Lung (tissue), 12 donors: ENCODE data around the gene LMNTD2. TPM values are rescaled to one million over a fixed set of nuclear protein-coding genes. Genes with fewer than 3 reads are reported as not detected.

Experiments used
- ATAC-seq: fragments of 200-7000 bp; cut with Tn5 transposase; one replicate; pipeline ENCODE4 v1.9.1; 2020; ENCODE audit warnings: moderate number of reproducible peaks; ENCODE audit not compliant: insufficient read depth, low FRiP score
- DNase-seq, 3 donors: peaks; one replicate each; pipeline ENCODE4 v3.0.0-alpha.2; 2013 to 2017
- H3K27ac ChIP-seq, 2 donors: one replicate each; pipeline ENCODE4 v1.5.1; 2013; ENCODE audit warnings: mild to moderate bottlenecking in 2 of 2, moderate library complexity in 2 of 2, control low read depth in 1 of 2, inconsistent platforms in 1 of 2, low read depth in 1 of 2, low read length in 1 of 2
- H3K27me3 ChIP-seq, 3 donors: one replicate each; pipeline ENCODE4 v1.5.1; 2013; ENCODE audit warnings: low read length in 2 of 3; ENCODE audit not compliant: control insufficient read depth in 3 of 3, insufficient read depth in 3 of 3
- H3K36me3 ChIP-seq, 4 donors: one replicate each; pipeline ENCODE4 v1.5.1; 2013; ENCODE audit warnings: low read length in 4 of 4, mild to moderate bottlenecking in 1 of 4, moderate library complexity in 1 of 4; ENCODE audit not compliant: control insufficient read depth in 4 of 4, insufficient read depth in 4 of 4
- H3K4me1 ChIP-seq, 5 donors: one replicate each; pipeline ENCODE4 v1.5.1; 2013; ENCODE audit warnings: low read length in 5 of 5, mild to moderate bottlenecking in 2 of 5, moderate library complexity in 1 of 5; ENCODE audit not compliant: control insufficient read depth in 5 of 5, insufficient read depth in 5 of 5
- H3K4me3 ChIP-seq: one replicate; pipeline ENCODE4 v1.5.1; 2013; ENCODE audit warnings: mild to moderate bottlenecking, control low read depth, moderate library complexity
- H3K9ac ChIP-seq, 2 donors: one replicate each; pipeline ENCODE4 v1.5.1; 2013; ENCODE audit warnings: low read length in 2 of 2, control low read depth in 1 of 2; ENCODE audit not compliant: insufficient read depth in 1 of 2
- H3K9me3 ChIP-seq, 4 donors: one replicate each; pipeline ENCODE4 v1.5.1; 2013; ENCODE audit warnings: low read length in 3 of 4, mild to moderate bottlenecking in 1 of 4, moderate library complexity in 1 of 4; ENCODE audit not compliant: control insufficient read depth in 4 of 4, insufficient read depth in 3 of 4
- WGBS, 2 donors: extraction: QIAGEN DNeasy Blood & Tissue Kit; methylation state at CpG; one replicate each; pipeline ENCODE4 v1.1.7; 2013; 5-methylcytosine and 5-hydroxymethylcytosine counted together
- polyA plus RNA-seq, 2 donors: library from polyadenylated mRNA; stranded (reverse); fragments of 200-250 nt; gene quantifications; one replicate each; pipeline ENCODE4 v1.2.1, GENCODE V29; 2013
- total RNA-seq, 2 donors: library from RNA; depleted of rRNA in 1 of 2; stranded (reverse); fragments of >200 nt in 1 of 2; gene quantifications; one replicate each; pipeline ENCODE4 v1.2.1, GENCODE V29; 2014 to 2021
- TF ChIP-seq, protein P1 (sequence below): IDR thresholded peaks from 2 replicates; pipeline ENCODE4 v1.5.1; 2012; ENCODE audit warnings: mild to moderate bottlenecking; ENCODE audit errors: control extremely low read depth, extremely low read depth
- donor health status: control.
- donor health status: control.
- donor health status: Bipolar disorder and iron deficiency.
- donor health status: healthy.
- donor health status: DM: yes; HTN: yes; CAD: no.

The LMNTD2 gene
- total and polyA plus RNA-seq, 4 donors, result 2.3 to 9.7 (median 3.8) TPM

DNA sequence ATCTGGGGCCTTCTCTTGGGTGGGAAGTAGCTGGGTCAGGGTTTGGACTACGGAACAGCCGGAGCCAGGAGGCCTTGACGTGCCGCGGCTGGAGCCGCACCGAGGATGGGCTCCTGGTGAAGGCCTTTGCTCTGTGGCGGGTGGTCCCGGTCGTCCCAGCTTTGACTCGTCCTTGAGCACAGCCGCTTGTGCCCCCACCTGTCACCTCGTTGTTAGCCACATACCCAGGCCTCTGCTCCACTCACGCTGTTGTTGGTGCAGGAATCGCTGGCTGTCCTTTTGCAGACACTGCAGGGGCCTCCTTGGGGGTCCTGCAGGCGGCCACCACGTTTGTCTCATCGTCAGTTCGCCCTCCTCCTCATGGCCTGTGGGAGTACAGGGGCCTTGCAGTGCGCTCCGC, 32.8 kb upstream of the LMNTD2 start:
- TF ChIP-seq, protein P1, sequence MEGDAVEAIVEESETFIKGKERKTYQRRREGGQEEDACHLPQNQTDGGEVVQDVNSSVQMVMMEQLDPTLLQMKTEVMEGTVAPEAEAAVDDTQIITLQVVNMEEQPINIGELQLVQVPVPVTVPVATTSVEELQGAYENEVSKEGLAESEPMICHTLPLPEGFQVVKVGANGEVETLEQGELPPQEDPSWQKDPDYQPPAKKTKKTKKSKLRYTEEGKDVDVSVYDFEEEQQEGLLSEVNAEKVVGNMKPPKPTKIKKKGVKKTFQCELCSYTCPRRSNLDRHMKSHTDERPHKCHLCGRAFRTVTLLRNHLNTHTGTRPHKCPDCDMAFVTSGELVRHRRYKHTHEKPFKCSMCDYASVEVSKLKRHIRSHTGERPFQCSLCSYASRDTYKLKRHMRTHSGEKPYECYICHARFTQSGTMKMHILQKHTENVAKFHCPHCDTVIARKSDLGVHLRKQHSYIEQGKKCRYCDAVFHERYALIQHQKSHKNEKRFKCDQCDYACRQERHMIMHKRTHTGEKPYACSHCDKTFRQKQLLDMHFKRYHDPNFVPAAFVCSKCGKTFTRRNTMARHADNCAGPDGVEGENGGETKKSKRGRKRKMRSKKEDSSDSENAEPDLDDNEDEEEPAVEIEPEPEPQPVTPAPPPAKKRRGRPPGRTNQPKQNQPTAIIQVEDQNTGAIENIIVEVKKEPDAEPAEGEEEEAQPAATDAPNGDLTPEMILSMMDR, result no peak
- no peak for DNase-seq
- Histone ChIP-seq H3K36me3 (peaks cover 8 to 72% (median 30%) of the 10 kb centered on the region in 4 donors), H3K27ac (no peak overlapping the region), H3K9me3 (no peaks in the 10 kb centered on the region), H3K4me1 (no peaks in the 10 kb centered on the region), H3K4me3 (no peak overlapping the region), H3K9ac (no peak overlapping the region), H3K27me3 (no peaks in the 10 kb centered on the region)
- ATAC-seq, result no peak
- 96 to 98% methylated on average over 21 of the region's 21 CpGs for WGBS, 2 donors

DNA sequence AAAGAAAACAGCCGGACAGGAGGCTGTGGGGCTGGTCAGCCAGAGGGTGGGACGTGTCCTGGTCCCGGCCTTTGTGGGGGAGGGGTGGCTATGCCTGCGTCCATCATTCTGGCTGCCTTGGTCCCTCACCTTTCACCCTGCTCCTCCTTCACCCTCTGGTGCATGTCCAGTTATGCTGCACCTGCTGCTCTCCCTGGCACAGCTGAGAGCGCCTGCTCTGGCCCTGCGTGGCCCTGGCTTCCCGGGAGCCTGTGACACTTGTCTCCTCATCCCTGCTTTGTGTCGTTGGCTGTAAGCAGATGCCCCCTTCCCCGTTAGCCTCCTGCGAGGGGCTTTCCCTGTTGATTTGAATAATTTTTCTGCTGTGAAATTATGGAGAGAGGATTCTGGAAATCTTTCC, 32.4 kb upstream of the LMNTD2 start:
- H3K9me3 ChIP-seq, result no peaks in the 10 kb centered on the region
- no peaks in the 10 kb centered on the region for H3K27me3 ChIP-seq
- H3K4me3 ChIP-seq, result no peak overlapping the region
- TF ChIP-seq, protein P1, result no peak
- no peak overlapping the region for H3K9ac ChIP-seq
- DNase-seq (no peak), ATAC-seq (no peak)
- peaks cover 8 to 69% (median 33%) of the 10 kb centered on the region in 4 donors for H3K36me3 ChIP-seq
- no peak overlapping the region for H3K27ac ChIP-seq
- 92 to 99% methylated on average over 10 of the region's 10 CpGs for WGBS, 2 donors
- no peaks in the 10 kb centered on the region for H3K4me1 ChIP-seq

DNA sequence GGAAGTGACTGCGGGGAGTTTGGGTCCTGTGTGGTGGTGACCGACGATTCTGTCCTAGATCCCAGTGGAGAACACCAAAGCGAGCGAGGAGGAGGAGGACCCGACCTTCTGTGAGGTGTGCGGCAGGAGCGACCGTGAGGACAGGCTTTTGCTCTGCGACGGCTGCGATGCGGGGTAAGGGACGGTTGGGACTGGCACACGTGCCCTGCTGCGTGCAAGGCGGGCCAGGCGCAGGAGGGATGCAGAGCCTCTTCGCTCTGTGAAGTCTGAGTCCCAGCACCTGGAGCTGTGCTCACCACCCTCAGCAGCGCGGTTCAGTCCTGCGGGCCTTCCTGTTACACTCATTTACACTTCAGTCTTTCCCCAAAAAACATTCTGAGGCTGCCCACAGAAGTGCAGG, 32.0 kb upstream of the LMNTD2 start:
- Histone ChIP-seq H3K27me3 (no peaks in the 10 kb centered on the region), H3K4me1 (no peaks in the 10 kb centered on the region), H3K27ac (no peak overlapping the region), H3K36me3 (peaks cover 9 to 67% (median 37%) of the 10 kb centered on the region in 4 donors), H3K4me3 (no peak overlapping the region), H3K9ac (no peak overlapping the region), H3K9me3 (no peaks in the 10 kb centered on the region)
- ATAC-seq, result no peak
- DNase-seq, result no peak
- TF ChIP-seq, protein P1, result no peak
- 97 to 99% methylated on average over 22 of the region's 22 CpGs for WGBS, 2 donors

DNA sequence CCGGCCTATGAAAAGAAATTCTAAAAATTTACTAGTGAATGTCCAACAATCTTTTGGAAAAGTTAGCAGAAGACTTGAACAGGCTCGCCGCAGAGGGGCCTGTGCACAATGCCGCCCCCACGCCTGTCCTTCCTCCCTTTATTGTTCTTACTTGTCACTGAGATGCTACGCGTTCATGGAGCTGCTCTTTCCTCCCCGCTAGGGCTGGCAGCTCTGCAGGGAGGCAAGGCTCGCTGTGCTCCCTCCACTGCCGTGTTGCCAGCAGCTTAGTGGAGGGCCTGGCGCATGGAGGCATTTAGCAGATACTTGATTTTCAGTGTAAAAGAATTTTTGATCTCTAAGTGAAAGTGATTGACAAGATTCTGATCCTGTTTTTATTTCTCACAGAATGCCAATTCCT, 30.5 kb upstream of the LMNTD2 start:
- WGBS, 2 donors, result 82 to 85% methylated on average over 11 of the region's 11 CpGs

More for the DNA sequence above, 30.5 kb upstream of the LMNTD2 start:
- H3K27me3 ChIP-seq, result no peaks in the 10 kb centered on the region
- ATAC-seq, result no peak
- no peak overlapping the region for H3K4me3 ChIP-seq
- TF ChIP-seq, protein P1, result no peak
- H3K9me3 ChIP-seq, result no peaks in the 10 kb centered on the region
- H3K27ac ChIP-seq, result no peak overlapping the region
- no peak for DNase-seq
- H3K4me1 ChIP-seq, result no peaks in the 10 kb centered on the region
- no peak overlapping the region for H3K9ac ChIP-seq
- H3K36me3 ChIP-seq, result peaks cover 16 to 66% (median 41%) of the 10 kb centered on the region in 4 donors
